HFFc6 (cell line): ENCODE measurements around the gene EBNA1BP2. TPM values are rescaled to one million over a fixed set of nuclear protein-coding genes. Genes with fewer than 3 reads are reported as not detected.

Experiments
- DNase-seq: peaks from one replicate; pipeline ENCODE4 v3.0.0-alpha.2; 2018
- H3K27ac Mint-ChIP-seq: 2 replicates; pipeline ENCODE4 v1.8.0; 2020; ENCODE audit warnings: mild to moderate bottlenecking, mixed read lengths
- H3K27me3 Mint-ChIP-seq: 2 replicates; pipeline ENCODE4 v1.8.0; 2021; ENCODE audit warnings: mild to moderate bottlenecking, moderate library complexity, mixed read lengths; ENCODE audit not compliant: insufficient read depth
- H3K36me3 Mint-ChIP-seq: 2 replicates; pipeline ENCODE4 v1.8.0; 2021; ENCODE audit warnings: low read depth, mixed read lengths
- H3K4me1 Mint-ChIP-seq: 2 replicates; pipeline ENCODE4 v1.8.0; 2020; ENCODE audit warnings: low read depth, mixed read lengths
- H3K4me3 Mint-ChIP-seq: 2 replicates; pipeline ENCODE4 v1.8.0; 2020; ENCODE audit warnings: mild to moderate bottlenecking, moderate library complexity, mixed read lengths
- H3K9me3 Mint-ChIP-seq: 2 replicates; pipeline ENCODE4 v1.8.0; 2020; ENCODE audit warnings: mild to moderate bottlenecking, mixed read lengths
- total RNA-seq, 6 experiments: library from RNA; stranded (reverse); fragmentation: NEBNext Ultra II Directional; extraction: Animal tissue kit (Norgen Biotek cat#: 25700); gene quantifications; 2 replicates in 1 of 6; 3 replicates in 5 of 6; pipeline ENCODE4 v1.2.3, GENCODE V29; 2021
- TF ChIP-seq, protein P1 (sequence below): fragments of 200-600 bp; sonication (generic); IDR thresholded peaks from 2 replicates; pipeline ENCODE4 v1.5.0; 2021; ENCODE audit warnings: antibody characterized with exemption, mild to moderate bottlenecking

Gene EBNA1BP2
- total RNA-seq, 6 experiments from 2014 or later: 107 to 146 (median 134) TPM

DNA sequence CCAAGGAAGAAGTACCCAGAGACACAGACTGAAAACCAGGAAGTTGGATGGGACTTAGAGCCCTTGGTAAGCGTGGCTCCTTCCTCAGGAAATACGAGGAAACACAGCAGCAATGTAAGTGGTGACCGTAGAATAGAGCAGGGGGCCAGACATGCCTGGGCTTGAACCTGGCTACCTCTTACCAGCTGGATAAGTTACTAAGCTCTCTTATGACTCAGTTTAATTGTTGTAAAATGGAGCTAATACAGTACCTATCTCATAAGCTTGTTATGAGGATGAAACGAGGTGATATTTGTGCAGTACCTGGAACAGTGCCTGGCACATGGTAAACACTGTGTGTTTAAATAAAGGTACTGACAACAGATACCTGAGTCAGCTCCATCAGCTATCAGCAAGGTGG lies 19.2 kb downstream of the EBNA1BP2 start:
- no peak for DNase-seq

DNA sequence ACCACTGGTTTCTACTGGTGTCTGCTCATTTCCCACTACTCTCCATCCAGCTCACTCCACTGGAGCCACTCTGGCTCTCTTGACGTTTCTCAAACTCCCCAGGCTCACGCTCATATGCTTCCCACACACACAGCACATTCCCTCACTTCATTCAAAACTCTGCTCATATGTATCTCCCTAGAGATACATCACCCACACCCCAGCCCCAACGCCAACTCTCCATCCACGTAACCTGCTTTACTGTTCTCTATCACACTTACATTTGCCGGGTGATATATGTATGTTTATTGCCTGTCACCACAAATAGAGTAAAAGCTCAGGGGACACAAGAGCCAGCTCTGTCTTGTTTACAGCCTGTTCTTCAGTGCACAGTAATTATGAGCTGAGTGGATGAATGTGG lies 22.2 kb downstream of the EBNA1BP2 start:
- Mint-ChIP-seq H3K27ac (no peak overlapping the region), H3K36me3 (no peaks in the 10 kb centered on the region), H3K4me3 (no peak overlapping the region), H3K4me1 (peaks cover 11% of the 10 kb centered on the region), H3K9me3 (no peaks in the 10 kb centered on the region), H3K27me3 (peaks cover 13% of the 10 kb centered on the region)
- TF ChIP-seq, protein P1, sequence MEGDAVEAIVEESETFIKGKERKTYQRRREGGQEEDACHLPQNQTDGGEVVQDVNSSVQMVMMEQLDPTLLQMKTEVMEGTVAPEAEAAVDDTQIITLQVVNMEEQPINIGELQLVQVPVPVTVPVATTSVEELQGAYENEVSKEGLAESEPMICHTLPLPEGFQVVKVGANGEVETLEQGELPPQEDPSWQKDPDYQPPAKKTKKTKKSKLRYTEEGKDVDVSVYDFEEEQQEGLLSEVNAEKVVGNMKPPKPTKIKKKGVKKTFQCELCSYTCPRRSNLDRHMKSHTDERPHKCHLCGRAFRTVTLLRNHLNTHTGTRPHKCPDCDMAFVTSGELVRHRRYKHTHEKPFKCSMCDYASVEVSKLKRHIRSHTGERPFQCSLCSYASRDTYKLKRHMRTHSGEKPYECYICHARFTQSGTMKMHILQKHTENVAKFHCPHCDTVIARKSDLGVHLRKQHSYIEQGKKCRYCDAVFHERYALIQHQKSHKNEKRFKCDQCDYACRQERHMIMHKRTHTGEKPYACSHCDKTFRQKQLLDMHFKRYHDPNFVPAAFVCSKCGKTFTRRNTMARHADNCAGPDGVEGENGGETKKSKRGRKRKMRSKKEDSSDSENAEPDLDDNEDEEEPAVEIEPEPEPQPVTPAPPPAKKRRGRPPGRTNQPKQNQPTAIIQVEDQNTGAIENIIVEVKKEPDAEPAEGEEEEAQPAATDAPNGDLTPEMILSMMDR: no peak
- no peak for DNase-seq

More for the DNA sequence above, 19.2 kb downstream of the EBNA1BP2 start:
- Mint-ChIP-seq H3K27ac (no peak overlapping the region), H3K36me3 (no peaks in the 10 kb centered on the region), H3K27me3 (peaks cover 7% of the 10 kb centered on the region), H3K4me1 (peaks cover 19% of the 10 kb centered on the region), H3K9me3 (no peaks in the 10 kb centered on the region), H3K4me3 (no peak overlapping the region)
- TF ChIP-seq, protein P1: no peak

DNA sequence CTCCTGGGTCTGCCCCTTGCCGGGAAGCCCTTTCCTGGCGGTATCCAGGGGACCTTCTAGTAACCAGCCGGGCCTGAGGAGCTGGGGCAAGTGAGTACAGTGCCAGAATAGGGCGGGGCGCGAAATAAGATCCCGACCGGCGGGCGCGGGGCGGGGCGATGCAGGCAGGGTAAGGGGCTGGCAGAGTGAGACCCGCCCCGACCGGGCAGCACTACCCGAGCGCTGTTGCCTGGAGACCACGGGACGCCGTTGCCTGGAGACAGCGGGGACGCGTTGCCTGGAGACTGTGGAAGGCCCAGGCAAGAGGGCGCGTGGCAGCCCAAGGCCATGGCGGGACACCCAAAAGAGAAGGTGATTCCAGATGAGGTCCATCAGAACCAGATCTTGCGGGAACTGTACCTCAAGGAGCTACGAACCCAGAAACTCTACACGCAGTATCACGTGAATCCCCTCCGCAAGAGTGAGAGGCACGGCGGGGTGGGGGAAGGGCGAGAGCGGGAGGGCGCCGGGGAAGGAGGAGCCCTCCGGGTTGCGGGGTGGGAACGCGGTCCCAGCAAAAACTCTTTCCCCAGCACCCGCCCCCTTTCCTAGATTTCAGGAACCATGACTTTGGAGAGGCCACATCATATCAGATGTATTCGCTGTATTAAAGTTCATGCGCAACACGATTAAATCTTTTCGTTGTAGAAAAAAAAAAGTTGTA lies 24.3 kb downstream of the EBNA1BP2 start:
- Mint-ChIP-seq H3K9me3 (no peaks in the 10 kb centered on the region), H3K27ac (no peak overlapping the region), H3K4me3 (peak overlapping the region; percentile 85), H3K4me1 (peaks cover 21% of the 10 kb centered on the region), H3K36me3 (no peaks in the 10 kb centered on the region), H3K27me3 (peaks cover 24% of the 10 kb centered on the region)
- peak; percentile 42 for DNase-seq
- TF ChIP-seq, protein P1: no peak

DNA sequence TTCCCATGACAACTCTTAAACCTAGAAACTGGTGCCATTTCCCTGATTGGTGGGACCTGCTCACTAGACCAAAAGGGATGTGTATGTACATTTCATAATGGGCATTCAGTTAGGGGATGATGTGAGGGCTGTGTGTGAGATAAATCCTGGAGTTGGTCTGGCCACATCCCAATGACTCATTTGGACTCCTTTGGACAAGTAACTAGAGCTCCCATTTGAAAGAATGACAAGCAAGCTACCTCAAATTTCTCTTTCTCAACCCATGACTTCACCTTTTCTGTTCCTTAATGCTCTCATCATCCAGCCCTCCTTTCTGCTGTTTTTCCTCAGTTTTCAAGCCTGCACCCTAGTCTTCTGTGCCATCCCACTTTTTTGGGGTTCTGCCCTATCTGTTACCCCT lies 27.9 kb downstream of the EBNA1BP2 start:
- no peak for DNase-seq
- Mint-ChIP-seq H3K27ac (no peak overlapping the region), H3K36me3 (no peaks in the 10 kb centered on the region), H3K4me3 (no peak overlapping the region), H3K9me3 (no peaks in the 10 kb centered on the region), H3K4me1 (peaks cover 21% of the 10 kb centered on the region), H3K27me3 (peaks cover 30% of the 10 kb centered on the region)
- TF ChIP-seq, protein P1: no peak

DNA sequence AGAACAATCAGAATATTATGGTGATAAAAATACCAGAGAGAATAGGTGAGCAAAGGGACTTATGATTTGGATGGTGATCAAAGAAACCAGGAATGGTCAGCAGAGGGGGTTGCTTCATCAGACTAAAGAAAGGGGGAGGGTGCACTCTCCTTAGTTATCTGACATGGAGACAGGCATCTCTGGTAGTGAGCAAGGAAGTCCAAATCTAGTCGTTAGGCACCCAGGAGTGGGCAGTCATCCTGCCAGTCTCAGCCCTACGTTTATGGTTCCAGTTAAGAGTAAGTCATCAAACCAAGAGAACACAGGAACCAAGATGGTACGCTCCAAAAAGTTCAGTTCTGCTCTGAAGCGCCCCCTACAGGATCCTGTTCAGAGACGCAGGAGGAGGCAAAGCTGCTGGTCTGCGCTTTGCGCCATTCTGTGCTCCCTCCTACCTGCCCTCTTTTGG lies 28.6 kb downstream of the EBNA1BP2 start:
- DNase-seq: no peak
- H3K27ac Mint-ChIP-seq: no peak overlapping the region
- no peak overlapping the region for H3K4me3 Mint-ChIP-seq
- H3K4me1 Mint-ChIP-seq: peaks cover 13% of the 10 kb centered on the region
- no peaks in the 10 kb centered on the region for H3K36me3 Mint-ChIP-seq
- TF ChIP-seq, protein P1: peak; percentile 64
- H3K9me3 Mint-ChIP-seq: no peaks in the 10 kb centered on the region
- peaks cover 30% of the 10 kb centered on the region for H3K27me3 Mint-ChIP-seq
